DMS79 (cell line): ENCODE data around the gene HDAC4.
A peak's percentile ranks its signal among the peaks of the same experiment; 100 is the strongest.
"Not testable (repeated sequence)": the region's sequence is repeated elsewhere in the genome, so short reads cannot be mapped to it uniquely, and the experiment has no call there.

ENCODE experiments used
- DNase-seq: peaks from one replicate; lab custom pipeline; 2025; lab: John Stamatoyannopoulos, UW

The HDAC4 gene

DNA sequence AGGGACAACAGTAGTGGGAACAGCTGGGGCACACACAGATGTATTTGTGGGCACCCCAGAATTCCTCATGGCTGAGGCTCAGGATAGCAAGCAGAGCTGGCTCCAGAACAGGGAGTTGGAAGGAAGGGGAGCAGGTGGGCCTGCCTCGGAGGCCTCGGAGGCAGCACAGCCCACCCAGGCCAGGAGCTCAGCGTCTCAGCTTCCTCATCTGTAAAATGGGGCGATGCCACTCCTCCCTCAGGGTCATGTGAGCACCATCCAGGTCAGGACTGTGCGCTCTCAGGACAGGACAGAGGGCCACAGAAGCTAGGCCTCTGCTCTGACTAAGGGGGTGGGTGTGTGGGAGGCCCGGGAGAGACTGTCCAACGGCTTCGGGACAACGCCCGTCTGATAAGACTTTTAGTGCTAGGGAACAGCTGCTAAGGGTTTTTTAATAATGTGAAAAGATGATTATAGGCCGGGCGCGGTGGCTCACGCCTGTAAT lies 106.2 kb downstream of the HDAC4 start:
- DNase-seq: no peak

DNA sequence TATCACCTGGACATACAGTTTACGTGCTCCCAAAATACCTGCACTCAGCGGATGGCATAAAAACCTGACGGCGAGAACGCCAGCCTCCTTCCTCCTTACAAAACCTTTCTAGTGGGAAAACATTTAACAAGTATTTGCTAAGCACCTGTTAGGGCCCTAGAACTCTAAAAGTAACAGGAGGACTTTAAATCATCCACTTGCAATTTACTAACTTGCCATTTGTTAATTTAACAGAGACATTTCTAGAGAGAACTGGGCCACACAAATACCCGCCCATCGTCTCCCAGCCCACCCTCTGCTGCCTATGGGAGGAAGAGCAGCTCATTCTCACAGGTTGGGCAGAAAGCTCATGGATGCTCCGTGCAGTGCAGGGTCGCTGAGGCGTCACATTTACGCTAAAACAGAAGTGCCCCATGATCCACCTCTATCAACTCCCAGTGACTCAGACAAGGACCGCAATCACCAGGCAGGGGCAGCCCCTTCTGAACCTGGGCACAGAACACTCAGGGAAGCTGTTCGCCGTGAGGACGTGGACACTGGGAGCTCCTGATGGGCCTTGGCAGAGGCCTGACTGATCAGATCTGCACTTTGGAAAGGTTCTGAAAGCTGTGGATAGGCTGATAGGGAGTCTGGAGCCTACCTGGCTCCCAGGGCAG lies 106.9 kb downstream of the HDAC4 start:
- DNase-seq: peak; percentile 11

DNA sequence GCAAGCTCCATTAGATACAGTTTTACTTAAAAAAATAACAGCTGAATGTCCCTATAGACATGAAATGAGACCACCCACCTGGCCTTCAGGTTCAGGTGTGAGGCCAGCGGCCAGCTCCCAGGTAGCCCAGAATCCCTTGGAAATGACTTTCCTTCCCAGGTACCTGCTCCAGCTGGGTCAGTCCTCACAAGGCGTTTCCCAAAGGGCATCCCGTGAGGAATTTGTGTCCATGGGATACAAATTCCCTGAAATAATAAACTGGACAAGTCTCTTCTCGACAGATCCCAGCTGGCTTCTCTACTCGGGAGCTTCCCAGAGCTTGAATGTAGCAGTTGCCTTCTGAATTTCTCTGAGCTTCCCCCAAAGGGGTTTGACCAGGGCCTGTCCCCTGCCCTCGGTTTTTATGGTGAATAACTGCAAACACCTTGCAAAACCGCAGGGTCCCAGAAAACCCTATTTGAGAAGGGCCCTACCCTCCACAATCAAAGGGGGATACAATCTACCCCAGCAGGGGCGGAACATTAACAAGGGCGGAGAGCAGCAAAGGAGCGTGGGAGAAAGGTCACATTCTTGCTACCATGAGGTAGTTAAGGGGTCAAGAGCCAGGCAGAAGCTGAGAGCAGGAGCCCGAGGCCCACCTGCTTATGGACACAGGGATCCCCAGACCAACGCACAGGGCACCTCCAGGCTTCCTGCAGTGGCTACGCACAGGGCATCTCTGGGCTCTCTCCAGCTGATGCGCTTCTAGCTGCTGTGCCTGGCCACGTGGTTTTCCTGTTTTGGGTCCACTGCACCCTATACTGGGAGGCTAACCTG lies 107.7 kb downstream of the HDAC4 start:
- DNase-seq: no peak

DNA sequence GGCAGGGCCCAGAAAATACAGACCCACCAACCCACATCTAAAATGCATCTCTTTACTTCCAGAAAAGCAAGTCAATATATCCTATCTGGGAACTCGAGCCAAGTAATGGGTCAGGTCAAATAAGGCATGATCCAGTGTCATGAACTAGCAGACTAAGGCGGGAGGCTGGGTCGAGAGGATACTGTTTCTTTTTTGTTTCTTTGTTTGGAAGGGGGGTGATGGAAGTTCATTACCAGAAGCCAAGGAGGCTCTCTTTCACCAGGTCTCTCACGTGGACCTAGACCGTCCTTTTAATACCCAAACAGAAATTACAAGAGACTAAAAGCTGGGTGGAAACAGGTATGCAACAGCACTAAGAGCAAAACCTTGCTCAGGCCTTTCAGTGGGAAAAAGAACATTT lies 108.3 kb downstream of the HDAC4 start:
- no peak for DNase-seq

DNA sequence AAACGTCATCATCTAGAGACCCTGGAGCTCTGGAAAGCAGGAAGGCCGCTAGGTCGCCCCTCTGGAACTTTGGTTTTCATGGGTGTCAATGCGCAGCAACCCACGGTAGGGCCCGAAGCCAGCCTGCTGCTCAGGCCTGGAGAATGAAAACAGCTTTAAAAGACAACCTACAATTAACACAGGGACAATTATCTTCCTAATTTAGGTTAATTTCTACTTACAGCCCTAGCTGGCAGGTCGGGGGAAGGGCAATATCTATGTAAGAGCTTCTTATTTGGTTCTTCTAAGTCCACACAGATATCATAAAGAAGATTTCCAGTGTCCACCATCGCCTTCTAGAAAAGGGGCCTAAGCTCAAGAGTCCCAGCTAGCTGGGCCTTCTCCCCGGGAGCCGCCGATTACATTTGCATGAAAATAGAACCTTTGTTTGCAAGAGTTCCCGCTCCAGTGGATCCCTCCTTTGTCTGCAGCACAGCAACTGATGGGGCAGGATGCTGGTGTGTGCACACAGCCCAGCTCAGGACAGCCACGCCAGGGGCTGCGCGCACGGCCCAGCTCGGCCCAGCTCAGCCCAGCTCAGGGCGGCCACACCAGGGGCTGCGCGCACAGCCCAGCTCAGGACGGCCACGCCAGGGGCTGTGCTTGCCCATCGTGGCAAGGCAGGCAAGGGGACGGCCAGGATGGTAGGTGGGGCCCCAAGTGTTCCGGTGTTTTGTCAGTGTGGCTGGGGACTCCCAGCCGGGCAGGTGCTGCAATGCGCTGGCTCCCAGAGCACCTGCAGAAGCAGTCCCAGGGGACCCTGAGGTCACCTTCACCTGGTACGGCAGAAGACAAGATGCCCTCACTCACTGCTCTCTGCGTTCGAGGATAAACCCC lies 109.1 kb downstream of the HDAC4 start:
- peak; percentile 11 for DNase-seq

DNA sequence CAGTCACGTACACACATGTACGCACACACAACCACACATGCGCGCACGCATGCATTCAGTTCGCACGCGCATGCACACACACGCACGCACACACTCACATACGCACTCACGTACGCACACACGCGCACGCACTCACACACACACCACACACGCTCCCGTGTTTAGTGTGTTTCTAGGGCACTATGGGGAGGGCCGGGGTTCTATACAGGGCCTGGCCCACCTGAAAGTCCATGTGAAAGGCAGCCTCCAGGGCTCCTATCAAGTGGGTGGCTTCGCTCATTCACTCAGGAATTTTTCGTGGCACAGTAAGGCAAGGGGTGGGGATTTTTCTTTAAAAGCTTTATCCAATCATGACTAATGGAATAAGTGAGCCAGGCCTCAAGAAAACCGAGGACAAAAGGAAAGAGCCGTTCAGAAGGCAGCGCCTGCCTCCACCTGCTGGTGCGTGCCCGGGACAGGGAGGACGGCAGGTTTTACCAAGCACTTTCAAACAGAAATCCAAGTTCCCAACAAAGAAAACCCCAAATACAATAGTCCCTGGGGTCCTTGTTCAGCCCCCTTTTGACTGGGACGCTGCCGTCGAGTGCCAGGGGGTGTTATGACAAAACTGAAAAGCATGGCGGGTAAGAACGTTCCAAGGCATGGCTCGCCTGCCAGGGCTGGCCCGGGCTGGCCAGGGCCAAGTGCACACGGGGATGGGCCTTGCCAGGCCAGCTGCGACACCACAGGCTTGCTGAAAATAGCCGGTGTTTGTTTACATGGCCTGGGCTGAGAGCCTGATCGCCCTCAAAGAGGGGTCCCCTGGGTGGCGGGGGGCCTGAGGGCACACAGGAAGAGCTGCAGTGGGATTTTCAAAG lies 110.0 kb downstream of the HDAC4 start:
- peak; percentile 41 for DNase-seq

DNA sequence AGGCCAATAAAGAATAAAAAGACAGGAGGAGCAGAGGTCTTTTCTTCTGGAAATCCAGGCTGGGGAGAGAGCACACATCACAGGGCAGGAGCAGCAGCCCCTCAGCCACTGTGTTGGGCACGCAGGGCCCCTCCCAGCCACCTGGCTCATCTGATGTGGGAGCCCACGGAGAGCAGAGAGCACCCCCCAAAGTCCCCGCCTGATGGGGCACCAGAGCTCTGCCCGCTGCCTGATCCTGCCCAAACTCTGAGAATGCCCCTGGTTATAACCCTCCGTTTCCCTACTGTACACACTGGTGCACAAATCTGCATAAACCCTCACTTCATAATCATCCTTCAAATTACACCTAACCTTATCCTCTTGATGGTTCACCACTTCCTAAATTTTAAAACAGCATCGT lies 111.3 kb downstream of the HDAC4 start:
- DNase-seq: no peak

DNA sequence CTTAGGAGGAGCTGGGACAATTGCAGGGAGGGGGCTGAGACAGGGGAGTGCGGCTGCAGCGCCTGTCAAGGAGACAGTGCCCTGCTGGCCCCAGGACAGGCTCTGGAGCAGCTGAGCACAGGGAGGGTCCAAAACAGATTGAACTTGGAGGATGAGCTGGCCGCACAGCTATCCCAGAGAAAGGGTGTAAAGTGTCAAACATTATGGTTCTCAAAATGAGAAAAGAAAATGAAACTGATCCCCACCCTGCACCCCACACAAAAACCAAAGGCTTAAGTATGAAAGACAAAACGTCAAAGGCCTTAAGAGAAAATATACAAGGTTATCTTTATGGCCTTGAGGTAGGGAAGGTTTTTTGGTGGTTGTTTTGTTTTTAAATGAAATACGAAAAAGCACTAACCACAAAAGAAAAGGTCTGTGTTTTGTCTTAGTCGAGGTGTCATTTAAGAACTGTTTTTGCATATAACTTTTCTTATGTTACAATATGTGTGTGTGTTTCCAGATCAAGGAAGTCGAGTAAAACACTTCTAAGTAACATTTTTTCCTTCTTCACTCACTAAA lies 111.8 kb downstream of the HDAC4 start:
- no peak for DNase-seq

DNA sequence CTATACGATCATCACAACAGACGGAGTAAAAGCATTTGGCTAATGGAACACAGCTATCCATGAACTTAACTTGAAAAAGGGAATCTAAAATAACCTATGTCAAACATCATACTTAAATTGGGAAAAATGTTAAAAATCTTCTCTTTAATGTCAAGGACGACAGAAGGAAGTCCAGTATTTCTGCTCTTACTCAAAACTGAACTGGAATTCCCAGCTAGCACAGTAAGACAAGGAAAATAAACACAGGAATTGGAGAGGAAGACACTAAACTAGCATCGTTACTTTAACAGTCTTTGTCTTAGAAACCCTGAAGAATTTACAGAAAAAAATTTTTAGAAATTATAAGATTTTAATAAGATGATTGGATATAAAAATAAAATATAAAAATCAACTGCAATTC lies 112.6 kb downstream of the HDAC4 start:
- no peak for DNase-seq

DNA sequence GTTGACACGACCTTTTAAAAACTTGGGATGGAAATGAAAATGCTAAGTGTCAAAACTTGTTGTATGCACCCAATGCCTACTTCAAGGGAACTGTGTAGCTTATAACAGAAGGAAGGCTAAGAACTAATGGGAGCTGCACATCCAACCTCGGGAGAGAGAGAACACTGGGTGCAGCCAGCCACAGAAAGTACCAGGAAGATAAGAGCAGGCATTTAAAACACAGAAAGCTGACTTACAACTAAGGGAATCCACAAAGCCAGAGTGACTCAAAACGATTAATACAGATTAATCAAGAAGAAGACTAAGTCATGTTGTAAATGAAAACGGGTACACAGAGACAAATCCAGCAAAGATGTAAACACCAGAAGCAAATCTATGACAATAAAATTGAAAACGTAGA lies 113.4 kb downstream of the HDAC4 start:
- DNase-seq: no peak

DNA sequence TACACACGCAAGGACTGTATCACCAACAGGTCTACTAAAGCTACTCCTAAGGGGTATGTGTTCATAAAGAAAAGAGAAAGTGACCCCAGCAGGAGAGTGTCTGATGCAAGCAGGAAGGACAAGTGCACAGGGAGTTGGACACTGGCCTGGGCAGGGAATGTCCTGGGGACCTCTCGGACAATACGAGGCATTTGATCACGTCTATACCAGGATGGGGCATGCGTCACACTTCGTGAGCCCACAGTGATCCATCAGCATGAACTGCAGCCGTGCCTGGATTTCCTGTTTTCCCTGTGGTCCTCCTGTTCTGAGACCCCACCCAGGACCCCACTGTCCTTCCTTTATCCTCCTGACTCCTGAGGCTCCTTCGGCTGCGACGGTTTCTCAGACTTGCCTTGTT lies 113.9 kb downstream of the HDAC4 start:
- DNase-seq: no peak

DNA sequence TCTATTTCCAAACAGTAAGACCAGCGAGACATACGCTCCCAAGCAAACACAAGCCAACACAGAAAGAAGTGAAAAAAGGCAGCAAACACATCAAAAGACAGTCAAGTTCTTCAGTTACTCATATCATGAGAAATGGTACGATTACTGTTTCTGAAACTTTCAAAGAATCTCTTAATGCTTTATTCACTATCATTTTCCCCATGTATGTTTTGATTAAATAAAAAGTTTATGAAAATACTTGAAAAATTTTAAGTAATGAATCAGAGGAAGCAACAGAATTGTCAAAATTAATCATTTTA lies 114.9 kb downstream of the HDAC4 start:
- no peak for DNase-seq

DNA sequence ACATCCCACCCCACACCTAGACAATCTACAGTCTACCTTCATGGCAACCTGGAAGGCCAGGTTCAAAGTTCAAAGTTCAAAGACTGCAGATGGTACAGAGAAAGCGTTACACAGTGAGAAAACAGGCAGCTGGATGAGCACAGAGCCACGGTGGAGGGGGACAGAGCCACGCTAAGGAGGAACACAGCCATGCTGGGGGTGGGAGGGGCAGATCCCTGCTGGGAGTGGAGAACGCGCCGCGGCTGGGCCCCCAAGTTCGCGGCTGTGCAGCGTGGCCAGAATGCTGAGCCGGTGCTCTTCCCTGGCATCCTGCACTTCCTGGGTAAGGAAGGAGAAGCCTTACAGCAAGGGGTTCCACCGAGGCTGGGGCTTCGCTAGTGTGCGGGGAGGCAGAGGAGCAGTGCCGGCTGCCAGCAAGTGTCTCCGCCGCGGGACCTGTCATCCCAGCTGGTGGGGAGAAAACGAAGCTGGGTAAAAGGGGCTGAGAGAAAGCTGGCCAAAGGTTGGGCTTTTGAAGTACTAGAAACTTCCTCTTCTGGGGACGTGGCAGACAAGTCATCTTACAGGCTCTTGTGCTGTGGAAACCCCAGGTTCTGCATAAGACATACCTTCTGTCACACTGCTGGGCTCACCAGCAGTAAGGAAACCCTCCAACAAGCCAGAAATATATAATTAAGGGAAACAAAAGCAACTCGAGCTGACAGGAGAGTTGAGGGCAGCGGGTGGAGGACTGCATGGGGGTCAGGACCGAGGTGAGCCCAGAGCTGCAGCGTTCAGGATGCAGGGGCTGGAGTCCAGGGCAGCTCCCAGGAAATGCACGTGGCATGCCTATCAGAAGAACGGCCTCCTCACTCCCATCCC lies 115.5 kb downstream of the HDAC4 start:
- DNase-seq: no peak

DNA sequence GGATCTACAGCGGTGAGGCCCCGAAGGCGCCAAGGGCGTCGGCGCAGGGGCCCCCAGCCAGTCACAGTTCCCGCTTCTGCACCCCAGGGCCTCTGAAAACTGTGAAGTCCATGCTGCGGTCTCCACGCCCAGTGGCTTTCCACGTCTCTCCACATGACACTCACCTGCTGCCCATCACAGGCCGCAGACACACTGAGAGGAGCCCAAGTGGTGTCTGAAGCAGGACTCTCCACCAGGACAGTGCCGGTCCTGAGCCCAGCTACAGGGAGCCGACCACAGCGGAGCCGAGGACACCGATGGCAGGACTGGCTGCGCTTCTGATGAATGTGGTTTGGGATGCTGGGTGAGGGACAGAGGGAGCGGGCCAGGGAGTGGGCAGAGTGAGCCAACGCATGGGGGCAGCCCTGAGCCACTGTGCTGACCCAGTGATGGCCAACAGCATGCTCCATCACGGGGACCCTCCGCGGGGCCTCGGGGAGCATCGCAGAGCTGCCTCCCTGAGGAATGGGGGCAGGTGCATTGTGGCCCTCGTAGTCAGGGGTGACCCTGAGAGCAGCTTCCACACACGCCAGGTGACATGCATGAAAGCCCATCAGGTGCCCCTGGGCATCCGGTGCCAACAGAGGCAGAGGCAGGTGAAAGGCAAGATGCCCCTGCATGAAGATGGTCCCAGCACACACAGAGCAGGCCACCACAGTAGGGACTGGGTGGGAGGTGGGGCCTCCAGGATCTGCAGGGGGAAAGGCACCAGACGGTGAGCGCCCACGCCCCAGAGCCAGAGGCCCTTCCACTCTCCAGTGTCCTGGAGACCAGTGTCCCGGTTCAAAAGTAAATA lies 116.6 kb downstream of the HDAC4 start:
- no peak for DNase-seq

DNA sequence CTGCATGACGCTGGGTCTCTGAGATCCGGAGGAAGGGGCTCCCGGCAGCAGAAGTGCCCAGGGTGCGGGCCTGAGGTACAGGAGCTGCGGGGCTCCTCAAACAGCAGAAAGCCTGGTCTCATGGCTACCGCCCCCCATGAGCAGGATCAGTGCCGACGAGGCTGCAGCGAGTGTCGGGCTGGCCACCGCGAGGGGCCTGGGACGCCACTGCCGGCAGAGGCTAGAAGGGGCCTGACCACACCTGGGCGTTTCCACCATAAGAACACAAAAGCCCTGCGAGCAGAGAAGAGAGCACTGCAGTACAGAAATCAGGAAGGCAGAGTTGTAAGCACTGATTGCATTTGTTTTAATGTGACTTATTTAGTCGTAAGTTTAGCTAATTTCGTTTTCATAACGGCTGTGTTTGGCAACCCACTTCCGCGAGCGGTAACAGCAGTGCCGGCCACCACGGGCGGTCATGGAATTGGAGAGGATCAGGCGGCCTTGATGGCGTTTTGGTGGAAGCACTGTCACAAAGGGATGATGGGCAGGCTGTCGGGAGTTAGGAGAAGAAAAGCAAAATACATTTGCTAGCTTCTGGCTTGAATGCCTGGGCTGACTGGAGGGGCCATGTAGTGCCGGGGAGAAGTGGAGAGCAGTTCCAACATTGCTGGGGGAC lies 117.4 kb downstream of the HDAC4 start:
- DNase-seq: no peak

DNA sequence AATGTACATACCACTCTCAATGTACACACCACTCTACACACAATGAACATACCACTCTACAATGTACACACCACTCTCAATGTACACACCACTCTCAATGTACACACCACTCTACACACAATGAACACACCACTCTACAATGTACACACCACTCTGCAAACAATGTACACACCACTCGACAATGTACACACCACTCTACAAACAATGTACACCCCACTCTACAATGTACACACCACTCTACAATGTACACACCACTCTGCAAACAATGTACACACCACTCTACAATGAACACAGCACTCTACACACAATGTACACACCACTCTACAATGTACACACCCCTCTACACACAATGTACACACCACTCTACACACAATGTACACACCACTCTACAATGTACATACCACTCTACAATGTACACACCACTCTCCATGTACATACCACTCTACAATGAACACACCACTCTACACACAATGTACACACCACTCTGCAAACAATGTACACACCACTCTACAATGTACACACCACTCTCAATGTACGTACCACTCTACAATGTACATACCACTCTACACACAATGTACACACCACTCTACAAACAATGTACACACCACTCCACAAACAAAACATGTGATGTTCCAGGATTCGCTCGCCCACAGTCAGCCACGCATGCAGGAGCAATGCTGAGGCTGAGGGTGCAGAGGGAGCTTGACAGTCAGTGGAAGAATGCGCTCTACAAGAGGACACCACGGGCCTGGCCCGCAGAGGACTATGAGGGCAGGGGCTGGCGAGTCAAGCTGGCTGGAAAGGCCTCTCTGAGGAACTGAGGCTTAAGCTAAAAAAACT lies 118.2 kb downstream of the HDAC4 start:
- DNase-seq: no peak

DNA sequence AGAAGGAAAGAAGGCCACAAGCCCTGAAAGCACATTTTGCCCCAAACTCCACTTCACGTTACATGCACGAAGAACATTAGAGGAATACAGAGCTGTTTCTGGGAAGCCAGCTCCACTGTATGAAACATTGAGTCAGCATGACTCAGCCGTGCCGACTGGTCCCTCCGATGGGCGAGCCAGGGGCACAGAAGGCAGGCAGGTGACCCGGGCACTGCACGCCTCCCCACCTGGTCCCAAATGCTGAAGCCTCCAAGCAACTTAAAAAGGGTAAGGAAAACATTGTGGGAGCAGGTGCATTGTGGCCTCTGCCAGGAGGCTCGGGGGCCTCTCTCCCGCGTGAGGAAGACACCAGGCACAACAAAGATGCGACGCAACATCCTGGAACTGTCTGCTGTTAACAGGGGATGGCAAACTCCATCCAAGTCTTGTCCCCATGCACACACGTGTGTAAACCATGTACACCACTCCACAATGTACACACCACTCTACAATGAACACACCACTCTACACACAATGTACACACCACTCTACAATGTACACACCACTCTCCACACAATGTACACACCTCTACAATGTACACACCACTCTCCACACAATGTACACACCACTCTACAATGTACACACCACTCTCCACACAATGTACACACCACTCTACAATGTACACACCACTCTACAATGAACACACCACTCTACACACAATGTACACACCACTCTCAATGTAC lies 120.4 kb downstream of the HDAC4 start:
- not testable (repeated sequence) for DNase-seq
